Liver (tissue), 9 donors: Measurements from ENCODE around the gene XPR1. TPM values are rescaled to one million over a fixed set of nuclear protein-coding genes. Genes with fewer than 3 reads are reported as not detected.

Source experiments
- DNase-seq: peaks from one replicate; pipeline ENCODE4 v3.0.0-alpha.2; 2017; ENCODE audit warnings: low spot score
- H3K27ac ChIP-seq, 2 donors: one replicate each; pipeline ENCODE4 v1.7.0; 2013; ENCODE audit warnings: inconsistent platforms in 2 of 2, low read length in 2 of 2, control low read depth in 1 of 2, low read depth in 1 of 2, mild to moderate bottlenecking in 1 of 2
- H3K27me3 ChIP-seq, 4 donors: one replicate each; pipeline versions ENCODE4 v1.6.1 to v1.7.0; 2013; ENCODE audit warnings: low read length in 3 of 4, inconsistent platforms in 1 of 4, mild to moderate bottlenecking in 1 of 4, moderate library complexity in 1 of 4; ENCODE audit not compliant: control insufficient read depth in 4 of 4, insufficient read depth in 4 of 4
- H3K36me3 ChIP-seq, 4 donors: one replicate each; pipeline versions ENCODE4 v1.6.1 to v1.7.0; 2013; ENCODE audit warnings: low read length in 3 of 4, mild to moderate bottlenecking in 3 of 4, low read depth in 1 of 4, moderate library complexity in 1 of 4; ENCODE audit not compliant: control insufficient read depth in 4 of 4, insufficient read depth in 3 of 4
- H3K4me1 ChIP-seq, 4 donors: one replicate each; pipeline versions ENCODE4 v1.6.1 to v1.7.0; 2013; ENCODE audit warnings: low read length in 3 of 4, mild to moderate bottlenecking in 3 of 4, moderate library complexity in 1 of 4; ENCODE audit not compliant: control insufficient read depth in 4 of 4, insufficient read depth in 4 of 4
- H3K4me3 ChIP-seq, 3 donors: one replicate each; pipeline versions ENCODE4 v1.6.1 to v1.7.0; 2013; ENCODE audit warnings: low read length in 3 of 3, control low read depth in 1 of 3, low read depth in 1 of 3, mild to moderate bottlenecking in 1 of 3
- H3K9ac ChIP-seq, 2 donors: one replicate each; pipeline ENCODE4 v1.7.0; 2013; ENCODE audit warnings: low read length in 2 of 2, mild to moderate bottlenecking in 2 of 2, moderate library complexity in 2 of 2, control low read depth in 1 of 2, low read depth in 1 of 2
- H3K9me3 ChIP-seq, 4 donors: one replicate each; pipeline versions ENCODE4 v1.6.1 to v1.7.0; 2013; ENCODE audit warnings: low read length in 3 of 4; ENCODE audit not compliant: control insufficient read depth in 4 of 4
- CTCF ChIP-seq: fragments of 150-350 bp; IDR thresholded peaks from 2 replicates; pipeline ENCODE4 v1.5.1; 2017; ENCODE audit warnings: improper control_type of control experiment, low read depth, low read length; ENCODE audit not compliant: missing input control
- EGR1 ChIP-seq, 2 donors: IDR thresholded peaks; 2 replicates each; pipeline ENCODE4 v1.6.1; 2016 to 2018; ENCODE audit warnings: antibody characterized with exemption in 2 of 2, low read depth in 2 of 2
- FOXA1 ChIP-seq: IDR thresholded peaks from 2 replicates; pipeline ENCODE4 v1.6.1; 2016; ENCODE audit warnings: antibody characterized with exemption
- FOXA2 ChIP-seq: IDR thresholded peaks from 2 replicates; pipeline ENCODE4 v1.6.1; 2016; ENCODE audit warnings: antibody characterized with exemption
- HNF4A ChIP-seq, 2 donors: conservative IDR thresholded peaks; 2 replicates each; pipeline ENCODE4 v1.6.1; 2016; ENCODE audit warnings: antibody characterized with exemption in 2 of 2, mild to moderate bottlenecking in 2 of 2
- JUND ChIP-seq, 2 donors: IDR thresholded peaks; 2 replicates each; pipeline ENCODE4 v1.6.1; 2016; ENCODE audit warnings: antibody characterized with exemption in 2 of 2
- MAX ChIP-seq: IDR thresholded peaks from 2 replicates; pipeline ENCODE4 v1.6.1; 2016; ENCODE audit warnings: antibody characterized with exemption
- NR2F2 ChIP-seq: IDR thresholded peaks from 2 replicates; pipeline ENCODE4 v1.6.1; 2016; ENCODE audit warnings: antibody characterized with exemption
- RAD21 ChIP-seq, 2 donors: IDR thresholded peaks; 2 replicates each; pipeline ENCODE4 v1.6.1; 2016; ENCODE audit warnings: antibody characterized with exemption in 2 of 2, mild to moderate bottlenecking in 2 of 2
- RXRA ChIP-seq, 2 donors: IDR thresholded peaks; 2 replicates each; pipeline ENCODE4 v1.6.1; 2017 to 2018; ENCODE audit warnings: antibody characterized with exemption in 2 of 2, mild to moderate bottlenecking in 1 of 2
- SP1 ChIP-seq: IDR thresholded peaks from 2 replicates; pipeline ENCODE4 v1.6.1; 2018; ENCODE audit warnings: antibody characterized with exemption, mild to moderate bottlenecking
- TAF1 ChIP-seq: conservative IDR thresholded peaks from 2 replicates; pipeline ENCODE4 v1.6.1; 2016; ENCODE audit warnings: antibody characterized with exemption, mild to moderate bottlenecking
- YY1 ChIP-seq: IDR thresholded peaks from 2 replicates; pipeline ENCODE4 v1.6.1; 2016; ENCODE audit warnings: antibody characterized with exemption, mild to moderate bottlenecking
- ZBTB33 ChIP-seq: IDR thresholded peaks from 2 replicates; pipeline ENCODE4 v1.6.1; 2016; ENCODE audit warnings: antibody characterized with exemption
- WGBS: extraction: QIAGEN DNeasy Blood & Tissue Kit; methylation state at CpG from one replicate; pipeline ENCODE4 v1.1.7; 2013; 5-methylcytosine and 5-hydroxymethylcytosine counted together
- polyA plus RNA-seq, 2 donors: library from polyadenylated mRNA; stranded (reverse) in 1 of 2; unstranded in 1 of 2; fragments of 200-250 nt in 1 of 2; fragments of >200 nt in 1 of 2; fragmentation: Nextera tagmentation in 1 of 2; extraction: Ambion mirVana in 1 of 2; gene quantifications; one replicate each; pipeline versions ENCODE4 v1.2.1 to v1.2.3, GENCODE V29; 2013 to 2015
- total RNA-seq, 2 donors: library from RNA; depleted of rRNA; stranded (reverse); fragments of >200 nt; gene quantifications; one replicate each; pipeline ENCODE4 v1.2.3, GENCODE V29; 2014
- TF ChIP-seq, protein P1 (sequence below): IDR thresholded peaks from 2 replicates; pipeline ENCODE4 v1.6.1; 2016; ENCODE audit warnings: antibody characterized with exemption
- donor health status: healthy.
- donor health status: healthy.
- donor health status: healthy.
- donor health status: healthy.
- donor health status: healthy.

Gene XPR1
- total and polyA plus RNA-seq, 4 donors: 1.8 to 14.3 (median 5.9) TPM

- H3K27me3 ChIP-seq: no peaks in the 10 kb centered on the region
- DNase-seq: no peak
- no peaks in the 10 kb centered on the region for H3K36me3 ChIP-seq
- WGBS: 51% methylated on average over 7 of the region's 7 CpGs
- no peak overlapping the region for H3K4me3 ChIP-seq
- no peaks in the 10 kb centered on the region for H3K9me3 ChIP-seq
- no peaks in the 10 kb centered on the region for H3K4me1 ChIP-seq
- TF ChIP-seq FOXA1 (no peak), CTCF (no peak), RXRA (IDR thresholded peaks at IDR 0.05) (peak; percentile 28 to 40), TAF1 (no peak), SP1 (peak; percentile 10), HNF4A (conservative IDR thresholded peaks at IDR 0.05) (peak; percentile 31 to 33)
- H3K27ac ChIP-seq: no peak overlapping the region
- H3K9ac ChIP-seq: no peak overlapping the region
Measured at GRCh38 chr1:180609643-180610555, 21.9 kb upstream of the XPR1 start.

- H3K27me3 ChIP-seq: no peaks in the 10 kb centered on the region
- TF ChIP-seq FOXA2: no peak
- no peak for TF ChIP-seq RXRA (IDR thresholded peaks at IDR 0.05)
- TF ChIP-seq FOXA1: no peak
- no peak for TF ChIP-seq TAF1
- TF ChIP-seq, protein P1, sequence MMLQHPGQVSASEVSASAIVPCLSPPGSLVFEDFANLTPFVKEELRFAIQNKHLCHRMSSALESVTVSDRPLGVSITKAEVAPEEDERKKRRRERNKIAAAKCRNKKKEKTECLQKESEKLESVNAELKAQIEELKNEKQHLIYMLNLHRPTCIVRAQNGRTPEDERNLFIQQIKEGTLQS: no peak
- no peak for TF ChIP-seq YY1
- TF ChIP-seq EGR1 (IDR thresholded peaks at IDR 0.05; ENCODE audit: low read depth in 2 of 2): no peak
- DNase-seq: no peak
- no peak overlapping the region for H3K4me3 ChIP-seq
- 79% methylated on average over 3 of the region's 3 CpGs for WGBS
- no peak overlapping the region for H3K9ac ChIP-seq
- H3K4me1 ChIP-seq: no peaks in the 10 kb centered on the region
- H3K36me3 ChIP-seq: no peaks in the 10 kb centered on the region
- H3K27ac ChIP-seq: no peak overlapping the region
- H3K9me3 ChIP-seq: no peaks in the 10 kb centered on the region
Measured at GRCh38 chr1:180610556-180611015, 21.2 kb upstream of the XPR1 start.

GRCh38 chr1:180611016-180611930, 20.5 kb upstream of the XPR1 start:
- Histone ChIP-seq H3K9me3 (no peaks in the 10 kb centered on the region), H3K27ac (no peak overlapping the region), H3K9ac (no peak overlapping the region), H3K4me1 (no peaks in the 10 kb centered on the region), H3K27me3 (no peaks in the 10 kb centered on the region), H3K4me3 (no peak overlapping the region), H3K36me3 (no peaks in the 10 kb centered on the region)
- DNase-seq: no peak
- 69% methylated on average over 9 of the region's 9 CpGs for WGBS
- TF ChIP-seq, protein P1: no peak
- TF ChIP-seq CTCF: no peak
- TF ChIP-seq ZBTB33: no peak
- TF ChIP-seq YY1: no peak
- no peak for TF ChIP-seq MAX
- TF ChIP-seq JUND (IDR thresholded peaks at IDR 0.05): no peak
- TF ChIP-seq NR2F2: no peak
- no peak for TF ChIP-seq RAD21 (IDR thresholded peaks at IDR 0.05)
- TF ChIP-seq TAF1: no peak
- no peak for TF ChIP-seq HNF4A (conservative IDR thresholded peaks at IDR 0.05)
- TF ChIP-seq RXRA (IDR thresholded peaks at IDR 0.05): no peak
